H9 (cell line): ENCODE measurements around the gene TMF1. TPM values are rescaled to one million over a fixed set of nuclear protein-coding genes. Genes with fewer than 3 reads are reported as not detected.

Experiments
- DNase-seq: peaks from one replicate; pipeline ENCODE4 v3.0.0-alpha.2; 2017
- H2AFZ ChIP-seq: one replicate; pipeline ENCODE4 v1.6.1; 2013; ENCODE audit warnings: mild to moderate bottlenecking, low read length, control low read depth, moderate library complexity
- H2AK5ac ChIP-seq: 2 replicates; pipeline ENCODE4 v1.6.1; 2013; ENCODE audit warnings: low read length, control low read depth, mixed read lengths; ENCODE audit not compliant: insufficient read length
- H2BK120ac ChIP-seq: one replicate; pipeline ENCODE4 v1.6.1; 2013; ENCODE audit warnings: low read depth, mild to moderate bottlenecking, low read length, control low read depth, inconsistent platforms; ENCODE audit not compliant: poor library complexity, severe bottlenecking
- H2BK12ac ChIP-seq: 2 replicates; pipeline ENCODE4 v1.6.1; 2013; ENCODE audit warnings: low read length, control low read depth, mixed read lengths, low read depth; ENCODE audit not compliant: insufficient read length
- H2BK15ac ChIP-seq: 2 replicates; pipeline ENCODE4 v1.6.1; 2013; ENCODE audit warnings: low read depth, low read length, control low read depth
- H2BK20ac ChIP-seq: one replicate; pipeline ENCODE4 v1.6.1; 2013; ENCODE audit warnings: low read depth, mild to moderate bottlenecking, low read length, control low read depth, inconsistent platforms; ENCODE audit not compliant: poor library complexity, severe bottlenecking
- H2BK5ac ChIP-seq: 2 replicates; pipeline ENCODE4 v1.6.1; 2013; ENCODE audit warnings: low read length, control low read depth, mixed read lengths; ENCODE audit not compliant: insufficient read length
- H3K14ac ChIP-seq: 2 replicates; pipeline ENCODE4 v1.6.1; 2013; ENCODE audit warnings: low read length, control low read depth; ENCODE audit not compliant: insufficient read depth
- H3K18ac ChIP-seq: 2 replicates; pipeline ENCODE4 v1.6.1; 2013; ENCODE audit warnings: low read depth, mild to moderate bottlenecking, mixed read lengths, low read length, control low read depth; ENCODE audit not compliant: insufficient read length
- H3K23ac ChIP-seq: 2 replicates; pipeline ENCODE4 v1.6.1; 2013; ENCODE audit warnings: low read length, control low read depth, mixed read lengths, low read depth; ENCODE audit not compliant: insufficient read length
- H3K23me2 ChIP-seq: 2 replicates; pipeline ENCODE4 v1.6.1; 2013; ENCODE audit warnings: low read depth, mild to moderate bottlenecking, mixed read lengths, low read length, control low read depth; ENCODE audit not compliant: insufficient read length, poor library complexity, severe bottlenecking
- H3K27ac ChIP-seq: 2 replicates; pipeline ENCODE4 v1.5.1; 2013; ENCODE audit warnings: low read length, control low read depth, mixed read lengths, low read depth; ENCODE audit not compliant: insufficient read length
- H3K27me3 ChIP-seq: 2 replicates; pipeline ENCODE4 v1.6.1; 2013; ENCODE audit warnings: low read length, control low read depth, inconsistent platforms; ENCODE audit not compliant: insufficient read depth
- H3K4ac ChIP-seq: 2 replicates; pipeline ENCODE4 v1.6.1; 2013; ENCODE audit warnings: low read depth, mild to moderate bottlenecking, control low read depth, inconsistent platforms, low read length, moderate library complexity
- H3K4me1 ChIP-seq: 2 replicates; pipeline ENCODE4 v1.6.1; 2013; ENCODE audit warnings: low read length, control low read depth, inconsistent platforms; ENCODE audit not compliant: insufficient read depth
- H3K4me2 ChIP-seq: 2 replicates; pipeline ENCODE4 v1.6.1; 2013; ENCODE audit warnings: low read length, control low read depth, mixed read lengths; ENCODE audit not compliant: insufficient read length, insufficient read depth
- H3K56ac ChIP-seq: 2 replicates; pipeline ENCODE4 v1.6.1; 2013; ENCODE audit warnings: low read depth, mild to moderate bottlenecking, mixed read lengths, low read length, control low read depth; ENCODE audit not compliant: insufficient read length
- H3K79me1 ChIP-seq: 2 replicates; pipeline ENCODE4 v1.6.1; 2013; ENCODE audit warnings: low read depth, mild to moderate bottlenecking, moderate library complexity, low read length, control low read depth, inconsistent platforms; ENCODE audit not compliant: insufficient read depth, poor library complexity, severe bottlenecking
- H3K79me2 ChIP-seq: 2 replicates; pipeline ENCODE4 v1.6.1; 2013; ENCODE audit warnings: low read length, control low read depth, inconsistent platforms; ENCODE audit not compliant: insufficient read depth
- H3K9ac ChIP-seq: 2 replicates; pipeline ENCODE4 v1.6.1; 2013; ENCODE audit warnings: low read length, control low read depth, mixed read lengths; ENCODE audit not compliant: insufficient read length; ENCODE audit errors: extremely low read depth
- H3K9me3 ChIP-seq: one replicate; pipeline ENCODE4 v1.6.1; 2013; ENCODE audit warnings: low read depth, low read length, inconsistent platforms; ENCODE audit not compliant: control insufficient read depth
- H3T11ph ChIP-seq: one replicate; pipeline ENCODE4 v1.6.1; 2013; ENCODE audit warnings: mild to moderate bottlenecking, low read length, control low read depth, inconsistent platforms
- H4K20me1 ChIP-seq: one replicate; pipeline ENCODE4 v1.6.1; 2013; ENCODE audit not compliant: control insufficient read depth, insufficient read length, insufficient read depth
- H4K5ac ChIP-seq: 2 replicates; pipeline ENCODE4 v1.6.1; 2013; ENCODE audit warnings: low read depth, mild to moderate bottlenecking, mixed read lengths, low read length, control low read depth; ENCODE audit not compliant: insufficient read length
- H4K8ac ChIP-seq: replicated peaks from 2 replicates; pipeline ENCODE4 v1.6.1; 2013; ENCODE audit warnings: low read length, control low read depth, mixed read lengths, low read depth; ENCODE audit not compliant: insufficient read length
- H4K91ac ChIP-seq: 2 replicates; pipeline ENCODE4 v1.6.1; 2013; ENCODE audit warnings: low read depth, mild to moderate bottlenecking, moderate library complexity, mixed read lengths, low read length, control low read depth; ENCODE audit not compliant: insufficient read length
- H3K27ac Mint-ChIP-seq, 3 experiments: 2 replicates in 2 of 3; 3 replicates in 1 of 3; pipeline ENCODE4 v1.8.0; 2020 to 2021; ENCODE audit warnings: mixed read lengths in 3 of 3, mild to moderate bottlenecking in 1 of 3, moderate library complexity in 1 of 3
- H3K27me3 Mint-ChIP-seq: 2 replicates; pipeline ENCODE4 v1.8.0; 2021; ENCODE audit warnings: low read depth, mild to moderate bottlenecking, moderate library complexity, mixed read lengths
- H3K36me3 Mint-ChIP-seq, 3 experiments: 2 replicates in 2 of 3; 3 replicates in 1 of 3; pipeline ENCODE4 v1.8.0; 2020 to 2021; ENCODE audit warnings: low read depth in 3 of 3, mixed read lengths in 3 of 3; ENCODE audit not compliant: insufficient read depth in 1 of 3
- H3K4me1 Mint-ChIP-seq, 2 experiments: 2 replicates each; pipeline ENCODE4 v1.8.0; 2020; ENCODE audit warnings: mixed read lengths in 2 of 2
- H3K4me3 Mint-ChIP-seq, 2 experiments: 2 replicates in 1 of 2; 3 replicates in 1 of 2; pipeline ENCODE4 v1.8.0; 2020 to 2021; ENCODE audit warnings: mild to moderate bottlenecking in 2 of 2, mixed read lengths in 2 of 2, moderate library complexity in 1 of 2
- H3K9me3 Mint-ChIP-seq, 2 experiments: 2 replicates in 1 of 2; 3 replicates in 1 of 2; pipeline ENCODE4 v1.8.0; 2020; ENCODE audit warnings: mild to moderate bottlenecking in 2 of 2, mixed read lengths in 2 of 2, moderate library complexity in 1 of 2
- CTCF ChIP-seq: fragments of 200-600 bp; sonication (generic); conservative IDR thresholded peaks from 3 replicates; pipeline ENCODE4 v1.8.0; 2021; ENCODE audit warnings: antibody characterized with exemption, mild to moderate bottlenecking
- WGBS: extraction: QIAGEN DNeasy Blood & Tissue Kit; methylation state at CpG from one replicate; pipeline ENCODE4 v1.1.7; 2013; ENCODE audit warnings: missing lambda C conversion rate, low lambda C conversion rate, mixed read lengths; ENCODE audit not compliant: insufficient read length; ENCODE audit errors: extremely low coverage; 5-methylcytosine and 5-hydroxymethylcytosine counted together
- total RNA-seq: library from RNA; stranded (reverse); gene quantifications from 2 replicates; pipeline ENCODE4 v1.2.1, GENCODE V29; 2021

Gene TMF1
- total RNA-seq, 1 experiment from 2014 or later = 21.9 TPM

- no peak overlapping the region for H3K9ac ChIP-seq
- no peak overlapping the region for H3K4me2 ChIP-seq
- H3K27ac ChIP-seq = no peak overlapping the region
- H4K8ac ChIP-seq = no peak overlapping the region
- no peaks in the 10 kb centered on the region for H3K79me1 ChIP-seq
- H3K18ac ChIP-seq = no peak overlapping the region
- no peaks in the 10 kb centered on the region for H3K27me3 ChIP-seq
- no peak overlapping the region for H2BK5ac ChIP-seq
- no peak overlapping the region for H2BK20ac ChIP-seq
- H3K9me3 Mint-ChIP-seq = no peaks in the 10 kb centered on the region
- H3T11ph ChIP-seq = no peak overlapping the region
- H3K56ac ChIP-seq = no peak overlapping the region
- no peaks in the 10 kb centered on the region for H3K4me1 ChIP-seq
- no peak overlapping the region for H3K27ac Mint-ChIP-seq
- H3K4me1 Mint-ChIP-seq = no peaks in the 10 kb centered on the region
- H3K23ac ChIP-seq = no peak overlapping the region
- H3K9me3 ChIP-seq = no peaks in the 10 kb centered on the region
- H4K5ac ChIP-seq = no peak overlapping the region
- WGBS = no CpG with 5 or more reads among the region's 7 CpGs
- no peaks in the 10 kb centered on the region for H3K27me3 Mint-ChIP-seq
- no peak overlapping the region for H3K4me3 Mint-ChIP-seq
- no peak overlapping the region for H2BK15ac ChIP-seq
- H3K79me2 ChIP-seq = no peaks in the 10 kb centered on the region
- H2BK12ac ChIP-seq = no peak overlapping the region
- no peaks in the 10 kb centered on the region for H4K20me1 ChIP-seq
- peaks cover 10 to 69% (median 42%) of the 10 kb centered on the region in 3 experiments for H3K36me3 Mint-ChIP-seq
- no peak overlapping the region for H2BK120ac ChIP-seq
- H2AK5ac ChIP-seq = no peak overlapping the region
- no peak for DNase-seq
- no peak for TF ChIP-seq CTCF
- H3K14ac ChIP-seq = no peak overlapping the region
- H3K23me2 ChIP-seq = no peaks in the 10 kb centered on the region
- H3K4ac ChIP-seq = no peak overlapping the region
- no peak overlapping the region for H4K91ac ChIP-seq
- H2AFZ ChIP-seq = no peak overlapping the region
These were observed 18.7 kb downstream of the TMF1 start for GRCh38 chr3:69033470-69033869.
